ENCODE results near the gene DCTN4. TPM values are rescaled to one million over a fixed set of nuclear protein-coding genes. Genes with fewer than 3 reads are reported as not detected.

The DCTN4 gene
- polyA plus RNA-seq, 1 donor from 2014 or later = 10.5 TPM

DNA sequence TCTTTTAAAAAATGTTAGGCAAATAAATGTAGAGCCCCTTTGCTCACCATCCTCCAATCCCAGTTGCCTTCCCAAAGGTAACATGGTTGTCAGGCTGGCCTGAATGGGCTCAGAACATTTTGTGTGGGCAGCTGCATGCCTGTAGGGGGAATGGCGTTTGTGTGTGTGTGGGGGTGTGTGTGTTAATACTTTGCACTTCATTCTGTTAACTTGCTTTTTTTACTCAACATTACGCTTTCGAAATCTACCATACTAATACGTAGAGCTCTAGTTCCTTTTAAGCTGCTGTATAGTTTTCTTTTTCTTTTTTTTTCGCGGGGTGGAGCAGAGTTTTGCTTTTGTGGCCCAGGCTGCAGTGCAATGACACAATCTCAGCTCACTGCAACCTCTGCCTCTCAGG lies 83.7 kb downstream of the DCTN4 start:
- Mint-ChIP-seq H3K9me3 (no peaks in the 10 kb centered on the region), H3K4me3 (no peak overlapping the region), H3K36me3 (peaks cover 8% of the 10 kb centered on the region), H3K27me3 (peaks cover 19% of the 10 kb centered on the region), H3K27ac (no peak overlapping the region), H3K4me1 (peaks cover 4 to 6% (median 5%) of the 10 kb centered on the region in 3 donors)

DNA sequence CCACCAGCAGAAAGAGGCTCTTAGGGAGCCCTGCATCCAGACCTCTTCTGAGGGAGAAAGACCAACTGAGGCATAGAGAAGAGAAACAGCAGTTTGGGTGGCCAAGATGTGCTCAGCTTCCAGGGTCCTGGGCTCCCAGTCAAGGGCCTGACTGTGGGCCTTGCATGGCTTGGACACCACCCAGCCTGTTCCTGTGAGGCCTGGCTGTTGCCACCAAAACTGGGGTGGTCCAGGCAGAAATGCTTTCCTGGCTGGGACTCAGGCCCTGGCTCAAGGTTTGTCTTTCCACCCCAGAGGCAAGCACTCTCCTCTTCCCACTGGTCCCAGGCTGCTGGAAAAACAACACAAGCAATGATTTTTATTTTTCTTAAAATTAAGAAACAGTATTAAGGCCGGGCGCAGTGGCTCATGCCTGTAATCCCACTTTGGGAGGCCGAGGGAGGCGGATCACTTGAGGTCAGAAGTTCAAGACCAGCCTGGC lies 84.4 kb downstream of the DCTN4 start:
- Mint-ChIP-seq H3K27me3 (peaks cover 22% of the 10 kb centered on the region), H3K36me3 (peaks cover 8% of the 10 kb centered on the region), H3K4me1 (peaks cover 4 to 6% (median 5%) of the 10 kb centered on the region in 3 donors), H3K9me3 (no peaks in the 10 kb centered on the region), H3K4me3 (no peak overlapping the region), H3K27ac (no peak overlapping the region)

DNA sequence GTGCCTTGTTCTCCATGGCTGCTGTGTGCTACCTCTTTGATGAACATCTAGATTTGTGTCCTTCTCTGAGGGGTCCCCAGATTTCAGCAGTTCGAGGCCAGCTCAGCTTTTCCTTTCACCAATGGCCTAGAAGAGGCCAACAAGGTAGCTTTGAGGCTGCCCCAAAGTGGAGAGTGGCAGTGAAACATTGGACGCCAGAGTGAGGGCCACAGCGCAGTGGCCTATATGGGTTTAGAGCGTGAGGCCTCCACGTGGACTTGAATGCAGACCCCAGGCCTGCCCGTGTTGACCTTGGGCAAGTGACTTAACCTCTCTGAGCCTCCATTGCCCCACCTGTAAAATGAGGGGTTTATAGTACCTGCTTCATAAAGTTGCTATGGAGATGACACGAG lies 85.9 kb downstream of the DCTN4 start:
- Mint-ChIP-seq H3K4me1 (peaks cover 4 to 6% (median 5%) of the 10 kb centered on the region in 3 donors), H3K36me3 (peaks cover 6% of the 10 kb centered on the region), H3K27ac (no peak overlapping the region), H3K4me3 (peak overlapping the region in 1 of 4 donors; percentile 84), H3K27me3 (peaks cover 24% of the 10 kb centered on the region), H3K9me3 (no peaks in the 10 kb centered on the region)

DNA sequence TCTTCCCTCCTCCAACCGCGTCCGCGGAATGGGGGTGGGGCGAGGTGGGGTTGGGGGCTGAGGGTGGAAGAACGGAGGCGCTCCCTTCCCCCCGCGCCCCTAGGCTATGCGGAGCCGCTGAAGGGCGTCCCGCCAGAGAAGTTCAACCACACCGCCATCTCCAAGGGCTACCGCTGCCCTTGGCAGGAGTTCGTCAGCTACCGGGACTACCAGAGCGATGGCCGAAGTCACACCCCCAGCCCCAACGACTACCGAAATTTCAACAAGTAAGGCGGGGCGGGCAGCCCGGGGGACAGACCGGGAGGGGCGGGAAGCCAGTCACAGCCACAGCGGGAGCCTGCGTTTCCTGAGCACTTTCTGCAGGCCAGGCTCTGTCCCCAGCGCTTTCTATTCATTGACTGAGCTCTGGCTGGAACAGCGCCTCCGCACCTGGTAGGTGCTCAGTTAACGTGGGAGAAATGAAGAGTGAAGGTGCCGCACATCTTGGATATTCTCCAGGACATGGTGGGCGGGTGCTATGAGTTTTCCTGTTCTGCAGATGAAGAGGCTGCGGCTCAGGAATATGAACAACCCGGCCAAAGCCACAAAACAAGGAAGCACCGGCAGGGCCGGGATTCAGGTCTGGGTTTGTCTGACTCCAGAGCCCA lies 86.5 kb downstream of the DCTN4 start:
- peaks cover 24% of the 10 kb centered on the region for H3K27me3 Mint-ChIP-seq
- peaks cover 4 to 6% (median 4%) of the 10 kb centered on the region in 3 donors for H3K4me1 Mint-ChIP-seq
- no peak overlapping the region for H3K27ac Mint-ChIP-seq

DNA sequence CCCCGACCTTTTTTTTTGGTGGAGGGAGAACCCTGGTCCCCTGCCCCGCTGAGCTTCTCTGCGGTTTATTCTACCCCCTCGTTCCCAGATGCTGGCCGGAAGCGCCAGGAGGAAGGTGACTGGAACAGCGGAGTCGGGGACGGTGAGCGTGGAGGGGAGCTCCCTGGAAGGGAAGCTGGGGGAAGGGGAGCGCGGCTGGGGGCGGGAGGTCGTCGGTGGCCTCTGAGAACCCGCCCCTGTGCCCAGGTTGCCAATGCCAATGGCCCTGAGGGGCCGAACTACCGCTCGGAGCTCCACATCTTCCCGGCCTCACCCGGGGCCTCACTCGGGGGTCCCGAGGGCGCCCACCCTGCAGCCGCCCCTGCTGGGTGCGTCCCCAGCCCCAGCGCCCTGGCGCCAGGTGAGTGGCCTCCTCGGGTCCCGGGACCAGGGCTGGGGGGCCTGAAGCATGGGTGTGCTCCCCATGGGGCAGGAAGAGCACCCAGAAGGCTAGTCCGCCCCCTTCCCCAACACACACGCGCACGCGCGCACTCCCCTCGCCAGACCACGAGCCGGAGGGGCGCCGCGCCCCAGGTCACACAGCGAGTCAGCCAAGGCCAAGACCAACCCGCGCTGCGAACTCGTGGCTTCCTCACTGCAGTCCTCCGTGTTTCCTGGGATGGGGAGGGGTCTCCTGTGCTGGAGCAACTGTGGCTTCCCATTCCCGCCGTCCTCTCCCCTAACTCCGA lies 87.1 kb downstream of the DCTN4 start:
- Mint-ChIP-seq H3K36me3 (peaks cover 6% of the 10 kb centered on the region), H3K4me3 (peak overlapping the region; percentile 48 to 87 (median 72)), H3K4me1 (peaks cover 3 to 6% (median 4%) of the 10 kb centered on the region in 3 donors), H3K9me3 (no peaks in the 10 kb centered on the region), H3K27ac (no peak overlapping the region), H3K27me3 (peaks cover 24% of the 10 kb centered on the region)

More for the DNA sequence above, 86.5 kb downstream of the DCTN4 start:
- Mint-ChIP-seq H3K36me3 (peaks cover 6% of the 10 kb centered on the region), H3K9me3 (no peaks in the 10 kb centered on the region), H3K4me3 (peak overlapping the region; percentile 48 to 87 (median 72))

DNA sequence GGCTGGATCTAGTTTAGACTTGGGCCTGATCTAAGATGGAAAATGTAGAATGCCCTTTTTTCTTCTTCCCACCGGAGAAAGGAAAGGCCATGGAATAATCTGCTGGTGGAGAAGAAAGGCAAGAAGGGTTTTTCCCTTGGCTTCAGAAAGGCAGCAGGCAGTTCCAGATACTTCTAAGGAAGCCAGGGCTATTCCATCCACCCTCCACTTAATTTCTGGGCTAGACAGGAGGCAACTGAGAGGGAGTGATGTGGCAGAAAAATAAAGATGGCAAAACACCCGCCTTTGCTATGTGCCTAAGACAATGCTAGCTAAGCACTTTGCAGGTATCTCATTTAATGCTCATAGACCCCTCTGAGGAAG lies 87.9 kb downstream of the DCTN4 start:
- Mint-ChIP-seq H3K27me3 (peaks cover 24% of the 10 kb centered on the region), H3K36me3 (peaks cover 6% of the 10 kb centered on the region), H3K4me1 (peaks cover 3 to 6% (median 4%) of the 10 kb centered on the region in 3 donors), H3K27ac (no peak overlapping the region), H3K4me3 (peak overlapping the region in 3 of 4 donors; percentile 49 to 76 (median 63)), H3K9me3 (no peaks in the 10 kb centered on the region)

DNA sequence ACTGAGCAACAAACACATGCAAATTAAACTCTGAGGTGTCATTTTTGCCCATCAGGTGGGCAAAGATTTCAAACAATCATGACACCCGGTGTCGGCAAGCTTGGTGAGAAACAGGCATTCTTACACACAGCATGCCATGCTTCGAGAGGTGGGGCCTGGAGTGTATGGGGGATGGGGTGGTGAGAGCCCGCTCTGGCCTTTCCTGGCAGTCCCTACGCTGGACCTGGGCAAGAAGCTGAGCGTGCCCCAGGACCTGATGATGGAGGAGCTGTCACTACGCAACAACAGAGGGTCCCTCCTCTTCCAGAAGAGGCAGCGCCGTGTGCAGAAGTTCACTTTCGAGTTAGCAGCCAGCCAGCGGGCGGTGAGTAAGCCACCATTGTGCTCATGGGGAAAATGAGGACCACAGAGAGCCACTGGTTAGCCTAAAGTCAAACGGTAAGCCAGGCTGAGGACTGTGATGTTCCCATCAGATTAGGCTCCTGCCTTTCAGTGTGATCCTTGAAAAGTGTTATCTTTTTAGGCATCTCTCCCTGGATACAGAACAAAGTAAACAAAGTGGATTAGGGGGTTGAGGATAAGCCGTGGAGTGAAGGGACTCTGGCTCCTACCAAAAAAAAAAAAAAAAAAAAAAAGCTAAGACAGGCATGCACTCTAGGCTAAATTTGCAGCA lies 88.4 kb downstream of the DCTN4 start:
- Mint-ChIP-seq H3K36me3 (peaks cover 6% of the 10 kb centered on the region), H3K27me3 (peaks cover 24% of the 10 kb centered on the region), H3K4me3 (peak overlapping the region in 1 of 4 donors; percentile 63), H3K4me1 (peaks cover 3 to 6% (median 4%) of the 10 kb centered on the region in 3 donors), H3K9me3 (no peaks in the 10 kb centered on the region), H3K27ac (no peak overlapping the region)

DNA sequence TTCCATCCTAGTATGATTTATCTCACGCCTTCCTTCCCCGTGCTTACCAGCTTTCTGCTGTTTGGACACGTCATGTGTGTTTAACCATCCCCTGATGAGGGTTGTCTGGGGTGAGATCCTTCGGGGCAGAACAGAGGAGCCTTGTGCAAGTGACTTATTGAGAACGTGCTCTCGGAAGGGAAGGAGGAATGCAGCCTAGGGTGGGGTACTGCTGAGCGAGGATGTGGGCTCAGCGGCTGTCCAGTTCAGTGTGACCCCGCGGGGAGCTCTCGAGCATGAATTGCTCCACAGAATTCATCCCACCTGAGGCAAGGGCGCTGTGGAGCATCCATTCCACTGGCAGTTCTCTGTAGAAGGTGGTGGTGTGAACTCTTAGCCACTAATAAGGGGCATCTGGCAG lies 93.8 kb downstream of the DCTN4 start:
- Mint-ChIP-seq H3K4me1 (no peaks in the 10 kb centered on the region), H3K4me3 (no peak overlapping the region), H3K27me3 (peaks cover 7% of the 10 kb centered on the region), H3K27ac (no peak overlapping the region), H3K9me3 (no peaks in the 10 kb centered on the region), H3K36me3 (peaks cover 3% of the 10 kb centered on the region)

DNA sequence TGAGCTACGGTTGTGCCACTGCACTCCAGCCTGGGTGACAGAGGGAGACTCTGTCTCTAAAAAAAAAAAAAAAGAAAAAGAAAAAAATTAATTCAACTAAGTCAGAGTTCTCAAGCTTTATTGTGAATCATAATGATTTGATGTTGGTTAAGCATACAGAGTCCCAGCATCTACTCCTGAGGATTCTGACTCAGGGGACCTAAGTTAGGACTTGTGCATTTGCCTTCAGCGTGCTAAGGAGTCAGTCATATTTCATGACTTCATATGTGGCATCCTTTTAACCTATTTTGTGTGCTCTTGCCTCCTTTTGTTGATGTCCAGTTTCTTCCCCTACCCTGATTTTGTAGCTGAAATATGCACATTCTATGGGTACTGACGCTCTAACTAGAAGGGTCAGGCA lies 94.9 kb downstream of the DCTN4 start:
- Mint-ChIP-seq H3K4me3 (no peak overlapping the region), H3K9me3 (no peaks in the 10 kb centered on the region), H3K4me1 (no peaks in the 10 kb centered on the region), H3K27me3 (peaks cover 3% of the 10 kb centered on the region), H3K36me3 (peaks cover 1% of the 10 kb centered on the region), H3K27ac (no peak overlapping the region)

DNA sequence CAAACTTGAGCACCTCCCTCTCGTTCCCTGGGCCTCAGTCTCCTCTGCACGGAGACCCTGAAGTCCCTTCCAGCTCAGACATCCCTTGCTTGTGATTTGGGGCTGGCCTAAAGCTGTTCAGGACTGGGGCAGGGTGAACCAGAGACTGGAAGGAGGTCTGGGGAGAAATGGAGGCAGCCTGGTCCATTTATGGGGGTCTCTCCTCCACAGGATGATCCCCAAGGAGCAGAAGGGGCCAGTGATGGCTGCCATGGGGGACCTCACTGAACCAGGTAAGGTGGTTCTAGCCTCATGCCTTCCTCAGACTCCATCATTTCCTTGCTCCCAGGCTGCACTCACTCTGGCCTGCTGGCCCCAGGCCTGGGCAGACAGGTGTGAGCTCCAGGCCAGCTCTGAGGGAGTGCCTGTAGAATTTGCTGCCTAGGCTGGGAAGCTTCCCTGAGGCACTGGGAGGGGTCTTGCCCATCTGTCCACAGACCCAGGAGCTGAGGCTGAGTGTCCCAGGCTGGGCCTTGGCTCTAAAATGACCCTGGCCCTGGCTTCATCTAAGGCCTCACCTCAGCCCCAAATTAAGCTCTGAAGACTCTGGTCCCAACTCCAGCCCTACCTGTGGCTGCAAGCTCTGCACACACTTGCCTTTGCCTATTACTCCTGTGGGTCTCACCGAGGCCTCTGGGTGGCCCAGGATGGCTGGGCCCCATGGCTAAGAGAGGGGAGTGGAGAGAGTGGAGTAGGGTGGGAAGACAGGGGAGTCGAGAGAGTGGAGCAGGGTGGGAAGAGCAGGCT lies 95.9 kb downstream of the DCTN4 start:
- no peak overlapping the region for H3K4me3 Mint-ChIP-seq
- no peaks in the 10 kb centered on the region for H3K9me3 Mint-ChIP-seq
- peaks cover 1% of the 10 kb centered on the region for H3K36me3 Mint-ChIP-seq
- peaks cover 3% of the 10 kb centered on the region for H3K27me3 Mint-ChIP-seq
- peak overlapping the region in 1 of 3 donors; percentile 47 for H3K27ac Mint-ChIP-seq
- peaks cover 0 to under 1% (median 0%) of the 10 kb centered on the region in 3 donors for H3K4me1 Mint-ChIP-seq

DNA sequence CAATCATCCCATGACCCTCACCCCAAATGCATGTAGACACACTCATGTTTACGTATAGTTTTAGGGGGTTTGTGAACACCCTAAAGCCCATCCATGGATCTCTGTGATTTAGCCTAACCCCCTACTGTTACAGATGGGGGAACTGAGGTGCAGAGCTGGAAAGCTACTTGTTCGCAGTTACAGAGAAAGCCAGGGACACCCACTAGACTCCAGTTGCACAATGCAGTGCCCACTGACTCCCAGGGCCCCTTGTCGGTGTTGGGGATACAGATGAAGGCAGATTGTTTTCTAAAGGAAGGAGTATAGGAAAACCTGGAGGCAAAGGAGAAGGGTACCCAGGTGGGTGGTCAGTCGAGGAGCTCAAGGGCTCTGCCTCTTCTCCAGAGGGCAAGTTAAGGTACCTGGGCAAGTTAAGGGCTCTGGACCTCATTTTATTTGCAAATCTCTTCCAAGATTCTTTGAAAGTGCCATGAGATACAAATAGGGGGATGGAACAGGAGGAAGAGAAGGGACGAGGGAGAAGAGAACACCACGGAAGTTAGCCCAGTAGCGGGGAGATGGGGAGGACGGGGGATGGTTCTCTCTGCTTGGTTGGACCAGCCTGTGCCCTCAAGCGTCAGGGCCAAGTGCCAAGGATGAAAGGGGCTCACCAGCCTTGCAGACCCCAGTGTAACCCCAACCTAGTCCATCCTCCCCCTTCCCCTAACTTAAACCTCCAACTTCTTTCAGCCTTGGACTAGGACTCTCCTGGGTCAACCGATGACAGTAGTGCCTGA lies 96.8 kb downstream of the DCTN4 start:
- Mint-ChIP-seq H3K9me3 (no peaks in the 10 kb centered on the region), H3K27me3 (peaks cover 3% of the 10 kb centered on the region), H3K4me3 (peak overlapping the region in 1 of 4 donors; percentile 46), H3K4me1 (peaks cover 0 to 7% (median 6%) of the 10 kb centered on the region in 3 donors), H3K36me3 (peaks cover 1% of the 10 kb centered on the region), H3K27ac (no peak overlapping the region)

DNA sequence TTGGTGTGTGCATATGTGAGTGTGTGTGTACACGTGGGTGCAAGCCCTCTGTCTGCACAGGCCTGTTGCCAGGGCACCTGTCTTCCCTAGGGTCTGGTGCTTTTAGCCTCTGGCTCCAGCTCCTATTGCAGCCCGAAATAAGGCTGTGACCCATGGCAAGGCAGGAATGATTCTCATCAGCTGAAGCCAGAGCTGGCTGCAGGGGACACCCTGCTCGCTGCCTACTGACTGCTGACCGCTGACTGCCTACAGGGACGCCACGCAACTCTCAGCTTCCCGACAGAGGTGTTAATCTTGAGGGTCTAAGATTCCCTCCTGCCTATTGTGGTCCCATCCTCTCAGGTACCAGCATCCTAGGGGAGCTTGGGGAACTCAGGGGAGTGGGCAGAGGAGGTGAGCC lies 97.7 kb downstream of the DCTN4 start, which contains the start of gene MYOZ3:
Gene MYOZ3, plus strand, starts transcription at position 166 of the 400 bp plus-strand sequence. CDS start 1,691 bp downstream, outside the sequence.
- Mint-ChIP-seq H3K27me3 (peaks cover 3% of the 10 kb centered on the region), H3K36me3 (peaks cover 1% of the 10 kb centered on the region), H3K4me1 (peaks cover 0 to 7% (median 7%) of the 10 kb centered on the region in 3 donors), H3K9me3 (no peaks in the 10 kb centered on the region), H3K27ac (peak within 1 kb of the TSS in 2 of 3 donors; percentile 57 to 58), H3K4me3 (peak within 1 kb of the TSS in 1 of 4 donors; percentile 46)

DNA sequence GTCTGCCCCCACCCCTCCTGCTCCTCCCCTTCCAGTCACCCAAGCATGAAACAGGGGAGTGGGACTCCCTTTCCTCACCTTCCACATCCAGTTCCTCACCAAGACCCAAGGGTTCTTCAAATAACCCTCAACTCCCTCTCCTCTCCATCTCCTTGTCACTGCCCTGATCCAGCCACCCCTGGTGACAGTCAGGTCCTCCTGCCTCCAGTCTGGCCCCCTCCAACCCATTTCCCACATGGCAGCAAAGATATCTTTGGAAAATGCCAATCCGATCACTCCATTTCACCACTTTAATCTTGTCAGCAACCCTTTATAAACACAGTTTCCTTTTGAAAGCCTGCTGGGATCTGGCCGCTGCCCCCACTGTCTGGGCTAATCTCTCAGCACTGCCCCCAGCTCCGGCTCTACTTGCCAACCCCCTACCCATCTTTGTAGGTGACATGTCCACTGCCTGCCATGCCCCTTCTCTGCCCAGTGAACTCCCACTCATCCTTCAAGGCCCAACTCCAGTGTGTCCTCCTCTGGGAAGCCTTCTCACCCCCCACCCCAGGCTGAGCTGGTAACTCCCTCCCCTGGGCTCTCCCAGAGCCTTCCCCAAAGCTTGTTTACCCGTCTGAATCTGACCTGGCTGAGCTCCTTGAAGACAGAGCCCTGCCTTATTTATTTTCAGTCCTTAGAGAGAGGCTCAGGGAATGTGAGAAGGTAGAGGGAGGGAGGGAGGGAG lies 98.5 kb downstream of the DCTN4 start:
- no peak overlapping the region for H3K4me3 Mint-ChIP-seq
- H3K27ac Mint-ChIP-seq = no peak overlapping the region
- peaks cover 0 to 11% (median 9%) of the 10 kb centered on the region in 3 donors for H3K4me1 Mint-ChIP-seq
- H3K9me3 Mint-ChIP-seq = no peaks in the 10 kb centered on the region
- H3K27me3 Mint-ChIP-seq = peaks cover 3% of the 10 kb centered on the region
- peaks cover 1% of the 10 kb centered on the region for H3K36me3 Mint-ChIP-seq

All from IgD-negative memory B cell (primary cell).